GM12891 (cell line): ENCODE results near the gene GAGE13.

Experiments used
- POLR2A ChIP-seq: IDR thresholded peaks from 2 replicates; pipeline ENCODE4 v1.6.1; 2011; ENCODE audit warnings: low read depth, low read length, control low read depth
- TAF1 ChIP-seq: IDR thresholded peaks from 2 replicates; pipeline ENCODE4 v1.6.1; 2011; ENCODE audit warnings: low read depth, low read length, control low read depth

DNA sequence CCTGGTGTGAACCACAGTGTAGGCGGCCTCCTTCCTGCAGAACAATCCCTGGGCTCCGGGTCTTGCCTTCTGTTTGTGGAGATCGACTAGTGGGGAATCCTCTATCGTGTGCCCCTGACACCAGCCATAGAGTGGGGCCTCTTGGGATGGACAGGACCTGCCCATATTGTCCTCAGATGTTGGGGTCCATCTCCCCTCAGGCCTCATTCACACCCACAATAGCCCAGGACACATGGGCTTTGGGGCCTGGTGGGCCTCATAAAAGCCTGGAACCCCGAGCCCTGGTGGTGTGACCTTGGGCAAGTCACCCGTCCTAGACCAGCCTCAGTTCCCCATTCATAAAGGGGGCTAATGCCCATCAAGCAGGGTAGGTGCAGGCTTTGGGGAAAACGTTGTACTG, 41.2 kb upstream of the GAGE13 start:
- TF ChIP-seq POLR2A (no peak), TAF1 (no peak)
